Transverse colon (tissue), 4 donors: ENCODE results near the gene ZNF862. TPM values are rescaled to one million over a fixed set of nuclear protein-coding genes. Genes with fewer than 3 reads are reported as not detected.

ENCODE experiments used
- DNase-seq: peaks from one replicate; pipeline ENCODE4 v3.0.0-alpha.2; 2019
- H3K27ac ChIP-seq, 4 donors: fragments of 200-600 bp; sonication (generic); 2 replicates each; pipeline ENCODE4 v1.5.1; 2016 to 2018; ENCODE audit warnings: inconsistent platforms in 4 of 4
- H3K27me3 ChIP-seq: fragments of 200-600 bp; sonication (generic); 2 replicates; pipeline ENCODE4 v1.5.1; 2017; ENCODE audit warnings: inconsistent platforms
- H3K36me3 ChIP-seq, 4 donors: fragments of 200-600 bp; sonication (generic); 2 replicates each; pipeline ENCODE4 v1.5.1; 2017 to 2019; ENCODE audit warnings: inconsistent platforms in 4 of 4
- H3K4me1 ChIP-seq, 4 donors: fragments of 200-600 bp; sonication (generic); 2 replicates each; pipeline ENCODE4 v1.5.1; 2017 to 2020; ENCODE audit warnings: inconsistent platforms in 4 of 4
- H3K4me3 ChIP-seq, 4 donors: fragments of 200-600 bp; sonication (generic); 1 replicate in 1 of 4; 2 replicates in 3 of 4; pipeline versions ENCODE4 v1.5.1 to v1.6.1; 2017 to 2019; ENCODE audit warnings: inconsistent platforms in 4 of 4
- H3K9me3 ChIP-seq, 2 donors: fragments of 200-600 bp; sonication (generic); 2 replicates each; pipeline ENCODE4 v1.5.1; 2017 to 2019; ENCODE audit warnings: inconsistent platforms in 2 of 2
- CTCF ChIP-seq, 5 experiments: fragments of 200-600 bp in 3 of 5; fragments of 450-650 bp in 2 of 5; sonication (generic) in 3 of 5; IDR thresholded peaks; 1 replicate in 2 of 5; 2 replicates in 3 of 5; pipeline ENCODE4 v1.5.1; 2016 to 2017; ENCODE audit warnings: antibody characterized with exemption in 5 of 5, inconsistent platforms in 3 of 5, mild to moderate bottlenecking in 2 of 5, moderate library complexity in 1 of 5
- EP300 ChIP-seq: sonication (generic); formaldehyde crosslinking; IDR thresholded peaks from one replicate; pipeline ENCODE4 v1.6.1; 2017; ENCODE audit warnings: antibody characterized with exemption, low read depth
- POLR2A ChIP-seq: fragments of 450-650 bp; IDR thresholded peaks from one replicate; pipeline ENCODE4 v1.6.1; 2016; ENCODE audit warnings: antibody characterized with exemption, mild to moderate bottlenecking, moderate library complexity
- POLR2AphosphoS5 ChIP-seq, 3 donors: sonication (generic); formaldehyde crosslinking; IDR thresholded peaks; one replicate each; pipeline ENCODE4 v1.6.1; 2016; ENCODE audit warnings: antibody characterized with exemption in 3 of 3
- WGBS, 2 donors: methylation state at CpG; one replicate each; pipeline ENCODE4 v1.1.5; 2018; ENCODE audit warnings: low coverage in 1 of 2; 5-methylcytosine and 5-hydroxymethylcytosine counted together
- in situ Hi-C, 4 donors: fragments of 200-750 bp; cut with MboI; loops; one replicate each; pipeline versions ENCODE4 v1.15.0 to v1.15.1; 2017; ENCODE audit warnings: low sequenced_read_pairs in 3 of 4, low pct_ligation_motif_present in 1 of 4, low pct_unique_long_range_greater_than_20kb in 1 of 4
- intact Hi-C: fragments of 100-400 bp; cut with DNase I; formaldehyde crosslinking; loops from one replicate; pipeline ENCODE4 v1.15.1; 2023; ENCODE audit warnings: low total_unique reads
- total RNA-seq, 4 donors: library from RNA; depleted of rRNA; stranded (reverse); fragments of >200 nt; gene quantifications; one replicate each; pipeline ENCODE4 v1.1.0, GENCODE V29; 2016

ZNF862 gene
- total RNA-seq, 4 donors from 2014 or later: 12.7 to 23.5 (median 17.6) TPM

GRCh38 chr7:149814494-149814893, 23.7 kb upstream of the ZNF862 start:
- Histone ChIP-seq H3K9me3 (no peaks in the 10 kb centered on the region), H3K27ac (no peak overlapping the region), H3K4me3 (no peak overlapping the region), H3K4me1 (no peaks in the 10 kb centered on the region), H3K36me3 (no peaks in the 10 kb centered on the region), H3K27me3 (no peaks in the 10 kb centered on the region)
- in situ Hi-C loops (no loop called here), intact Hi-C loops (no loop called here)
- WGBS, 2 donors: 66% methylated on average over 10 of the region's 15 CpGs; no CpG with 5 or more reads in 1 of the 2 donors
- DNase-seq: no peak
- TF ChIP-seq POLR2A: no peak
- no peak for TF ChIP-seq EP300
- TF ChIP-seq POLR2AphosphoS5 (IDR thresholded peaks at IDR 0.05): no peak
- TF ChIP-seq CTCF (IDR thresholded peaks at IDR 0.05): no peak

- intact Hi-C loops (no loop called here), in situ Hi-C loops (no loop called here)
- DNase-seq: no peak
- TF ChIP-seq CTCF (IDR thresholded peaks at IDR 0.05) (no peak), EP300 (no peak), POLR2AphosphoS5 (IDR thresholded peaks at IDR 0.05) (no peak), POLR2A (no peak)
- Histone ChIP-seq H3K4me1 (no peaks in the 10 kb centered on the region), H3K27me3 (no peaks in the 10 kb centered on the region), H3K36me3 (no peaks in the 10 kb centered on the region), H3K4me3 (no peak overlapping the region), H3K9me3 (no peaks in the 10 kb centered on the region), H3K27ac (no peak overlapping the region)
- 84% methylated on average over 10 of the region's 12 CpGs; no CpG with 5 or more reads in 1 of the 2 donors for WGBS, 2 donors
These were observed 23.1 kb upstream of the ZNF862 start for GRCh38 chr7:149815121-149815520.

- Histone ChIP-seq H3K27ac (no peak overlapping the region), H3K27me3 (no peaks in the 10 kb centered on the region), H3K4me3 (no peak overlapping the region), H3K9me3 (no peaks in the 10 kb centered on the region), H3K36me3 (no peaks in the 10 kb centered on the region), H3K4me1 (no peaks in the 10 kb centered on the region)
- no peak for DNase-seq
- in situ Hi-C loops (no loop called here), intact Hi-C loops (no loop called here)
- WGBS, 2 donors: 58% methylated on average over 16 of the region's 16 CpGs; no CpG with 5 or more reads in 1 of the 2 donors
- TF ChIP-seq EP300 (no peak), POLR2A (no peak), POLR2AphosphoS5 (IDR thresholded peaks at IDR 0.05) (no peak), CTCF (IDR thresholded peaks at IDR 0.05) (no peak)
These were observed 22.4 kb upstream of the ZNF862 start for GRCh38 chr7:149815661-149816266.

DNA sequence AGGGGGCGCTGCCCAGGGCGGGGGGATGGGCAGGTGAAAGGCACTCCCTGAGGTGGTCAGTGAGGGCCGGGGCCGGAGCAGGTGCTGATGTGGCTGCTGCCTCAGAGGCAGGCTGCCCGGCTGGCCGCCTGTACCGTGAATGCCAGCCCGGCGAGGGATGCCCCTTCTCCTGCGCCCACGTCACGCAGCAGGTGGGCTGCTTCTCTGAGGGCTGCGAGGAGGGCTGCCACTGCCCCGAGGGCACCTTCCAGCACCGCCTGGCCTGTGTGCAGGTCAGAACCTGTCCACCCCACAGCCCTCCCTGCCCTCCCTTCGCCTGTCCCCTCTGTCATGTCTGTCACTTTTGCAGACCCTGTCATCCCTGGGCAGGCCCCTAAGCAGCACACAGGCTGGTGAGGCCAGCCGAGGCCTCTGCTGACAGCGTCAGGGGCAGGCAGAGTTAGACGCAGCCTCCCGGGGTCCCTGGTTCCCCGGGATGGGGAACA, 21.9 kb upstream of the ZNF862 start:
- H3K9me3 ChIP-seq: no peaks in the 10 kb centered on the region
- WGBS, 2 donors: 83% methylated on average over 21 of the region's 21 CpGs; no CpG with 5 or more reads in 1 of the 2 donors
- no peak for DNase-seq
- no peak overlapping the region for H3K4me3 ChIP-seq
- no peaks in the 10 kb centered on the region for H3K27me3 ChIP-seq
- TF ChIP-seq CTCF (IDR thresholded peaks at IDR 0.05): no peak
- no peak for TF ChIP-seq POLR2A
- TF ChIP-seq EP300: no peak
- TF ChIP-seq POLR2AphosphoS5 (IDR thresholded peaks at IDR 0.05): no peak
- in situ Hi-C loops (no loop called here), intact Hi-C loops (no loop called here)
- H3K27ac ChIP-seq: no peak overlapping the region
- H3K36me3 ChIP-seq: no peaks in the 10 kb centered on the region
- peaks cover 0 to 4% (median under 1%) of the 10 kb centered on the region in 4 donors for H3K4me1 ChIP-seq
